RPMI7951 (cell line): ENCODE measurements around the gene HIVEP3. TPM values are rescaled to one million over a fixed set of nuclear protein-coding genes. Genes with fewer than 3 reads are reported as not detected.
A peak's percentile ranks its signal among the peaks of the same experiment; 100 is the strongest.

Experiments used
- DNase-seq: peaks from one replicate; pipeline ENCODE4 v3.0.0-alpha.2; 2012; ENCODE audit warnings: low read depth
- total RNA-seq: library from RNA; depleted of rRNA; stranded (reverse); fragments of >200 nt; shearing (Covaris generic); gene quantifications from 2 replicates; pipeline ENCODE4 v1.2.3, GENCODE V29; 2014

HIVEP3 gene
- total RNA-seq, 1 experiment from 2014 or later = 4.1 TPM

DNA sequence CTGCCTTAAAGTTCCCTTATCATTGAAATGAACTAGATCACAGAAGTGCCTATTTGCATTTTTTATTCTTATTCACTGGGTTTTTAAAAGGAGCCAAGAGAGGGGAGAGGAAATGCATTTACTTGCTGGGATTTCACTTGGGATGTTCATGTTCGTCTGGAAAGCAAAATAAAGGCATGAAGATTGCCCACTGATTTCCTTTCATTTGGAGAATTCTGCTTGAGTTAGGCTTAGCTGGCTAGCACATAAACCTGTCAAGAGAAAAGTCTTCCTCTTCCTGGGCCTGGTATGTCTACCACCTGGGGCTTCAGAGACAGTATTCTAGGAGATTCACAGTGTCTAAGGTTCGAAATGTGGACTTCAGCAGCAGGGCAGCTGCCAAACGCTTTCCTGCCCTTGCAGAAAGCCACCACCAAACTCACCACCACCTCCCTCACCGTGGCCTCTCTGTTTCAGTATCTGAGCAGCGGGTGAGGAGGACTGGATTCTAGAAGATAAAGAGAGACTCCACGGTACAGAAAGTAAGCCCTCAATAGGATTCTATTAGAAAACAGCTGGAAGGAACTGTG lies 44.5 kb downstream of the HIVEP3 start:
- no peak for DNase-seq

DNA sequence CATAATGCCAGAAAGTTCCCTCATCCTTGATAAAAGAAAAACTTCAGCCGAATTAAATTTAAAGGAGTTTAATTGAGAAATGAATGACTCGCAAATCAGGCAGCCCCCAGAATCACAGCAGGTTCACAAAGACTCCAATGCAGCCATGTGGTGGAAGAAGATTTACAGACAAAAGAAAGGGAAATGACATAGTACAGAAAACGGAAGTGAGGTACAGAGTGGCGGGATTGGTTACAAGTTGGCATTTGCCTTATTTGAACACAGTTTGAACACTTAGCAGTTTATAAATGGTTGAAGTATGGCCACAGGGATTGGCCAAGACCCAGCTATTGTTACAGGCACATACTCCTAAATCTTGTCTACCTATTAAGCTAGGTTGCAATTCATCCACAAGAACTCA lies 46.6 kb downstream of the HIVEP3 start:
- DNase-seq = no peak

DNA sequence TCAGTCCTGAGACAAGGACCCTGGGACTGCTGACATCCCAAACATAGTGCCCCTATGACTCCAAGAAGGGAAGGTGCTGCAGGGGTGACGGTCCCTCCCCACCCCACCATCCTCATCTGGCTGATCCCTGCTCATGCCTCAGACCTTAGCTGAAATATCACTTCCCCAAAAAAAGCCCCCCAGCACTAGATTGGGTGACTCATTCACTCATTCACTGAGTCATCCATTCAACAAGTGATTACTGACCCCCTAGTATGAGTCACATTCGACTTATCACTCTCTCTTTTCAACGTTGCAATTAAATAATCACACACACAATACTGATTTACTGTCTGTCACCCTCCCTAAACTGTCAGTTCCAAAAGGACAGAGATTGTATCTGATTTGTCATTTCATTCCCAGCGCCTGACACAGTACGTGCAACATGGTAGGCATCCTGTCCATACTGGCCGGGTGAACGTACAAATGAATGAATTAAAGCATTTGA lies 48.6 kb downstream of the HIVEP3 start:
- peak; percentile 94 for DNase-seq

DNA sequence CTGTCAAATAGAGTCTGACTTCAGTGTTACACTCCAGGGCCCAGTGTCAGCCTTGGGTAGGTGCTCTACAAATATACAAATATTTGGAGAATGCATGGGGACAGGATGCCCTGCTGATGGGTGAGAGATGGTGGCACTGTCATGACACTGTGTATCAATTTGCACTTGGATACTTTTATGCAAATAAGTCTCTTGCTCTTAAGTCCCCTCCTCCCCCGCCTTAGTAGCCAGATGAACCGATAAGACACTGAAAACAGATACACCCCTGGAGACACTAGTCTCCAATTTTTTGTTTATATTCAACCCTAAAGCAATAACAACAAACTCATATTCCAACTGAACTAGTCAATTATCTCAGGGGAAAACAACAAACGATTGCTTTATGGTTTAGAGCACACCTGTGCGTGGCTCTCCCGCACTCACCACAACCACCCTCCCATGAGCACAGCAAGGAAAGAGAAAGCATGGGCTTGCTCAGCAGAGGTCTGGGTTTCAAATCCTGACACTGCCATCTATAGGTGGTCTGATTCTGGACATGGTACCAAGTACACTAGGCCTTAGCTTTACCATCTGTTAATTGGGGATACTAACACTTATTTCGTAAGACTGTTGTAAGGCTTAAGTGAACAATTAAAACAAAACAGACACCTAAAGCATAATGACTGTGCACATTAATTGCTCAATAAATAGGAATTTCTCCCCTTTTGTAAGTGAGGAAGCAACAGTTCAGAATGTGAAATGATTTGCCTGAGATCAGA lies 50.3 kb downstream of the HIVEP3 start:
- DNase-seq = no peak

DNA sequence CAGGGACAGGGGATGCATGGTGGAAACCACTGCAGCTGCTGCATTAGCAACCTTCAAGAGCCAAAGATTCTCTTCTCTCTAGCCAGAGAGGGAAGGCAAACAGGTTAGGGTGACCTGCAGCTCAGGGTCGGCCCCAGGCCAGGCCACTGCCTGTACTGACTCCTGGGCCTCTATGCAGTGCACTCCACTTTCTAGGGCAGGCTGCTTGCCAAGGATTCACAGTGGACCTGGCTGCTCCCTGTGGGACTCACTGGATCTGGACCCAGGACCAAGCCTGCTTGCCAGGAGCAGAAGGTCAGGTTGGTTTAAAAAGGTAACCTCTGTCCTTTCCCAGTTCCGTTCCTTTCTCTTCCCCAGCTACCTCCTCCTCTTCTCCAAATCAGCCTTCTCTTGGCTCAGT lies 52.4 kb downstream of the HIVEP3 start:
- DNase-seq = no peak

DNA sequence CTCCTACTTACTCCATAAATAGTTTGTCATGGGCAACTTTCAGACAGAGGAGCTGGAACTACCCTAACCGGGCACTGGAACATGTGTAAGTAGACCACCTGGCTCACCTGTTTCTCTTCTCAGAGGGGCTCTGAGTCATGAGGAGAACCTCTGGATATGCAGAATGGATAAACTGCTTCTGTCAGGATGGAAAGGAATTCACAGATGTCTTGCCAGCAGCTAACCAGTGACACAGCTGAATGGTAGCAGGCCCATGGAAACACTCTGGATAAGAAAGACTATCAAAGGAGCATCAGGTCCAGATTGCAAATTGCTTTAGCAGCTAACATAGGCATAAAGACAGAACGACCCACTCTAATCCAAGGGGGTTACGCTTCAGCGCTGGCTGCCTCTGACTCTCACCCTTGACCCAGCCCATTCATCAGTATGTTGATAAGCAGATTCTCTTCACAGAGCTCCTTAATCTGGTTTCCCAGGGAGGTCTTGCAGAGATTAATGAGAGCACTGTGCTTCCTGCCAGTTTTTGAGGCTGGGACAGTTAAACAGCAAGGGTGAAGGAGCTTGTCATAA lies 54.2 kb downstream of the HIVEP3 start:
- DNase-seq = no peak

DNA sequence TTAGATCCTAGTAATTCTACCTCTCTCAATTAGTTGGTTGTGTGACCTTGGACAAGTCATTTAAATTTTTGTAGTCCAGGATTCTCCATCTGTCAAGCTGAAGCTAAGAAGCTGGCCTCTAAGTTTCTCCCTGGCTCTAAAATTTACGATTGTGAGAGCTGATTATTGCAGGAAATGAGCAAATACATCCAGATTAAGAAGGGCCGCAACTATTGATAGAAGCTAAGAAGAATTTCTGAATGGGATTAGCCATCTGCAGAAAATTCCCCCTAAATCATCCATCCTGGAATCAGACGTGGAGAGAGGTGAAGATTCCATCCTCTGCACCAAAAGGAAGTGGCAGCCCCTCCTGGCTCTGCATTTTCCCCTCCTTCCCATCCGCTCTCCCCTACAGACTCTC lies 55.0 kb downstream of the HIVEP3 start:
- DNase-seq = no peak

DNA sequence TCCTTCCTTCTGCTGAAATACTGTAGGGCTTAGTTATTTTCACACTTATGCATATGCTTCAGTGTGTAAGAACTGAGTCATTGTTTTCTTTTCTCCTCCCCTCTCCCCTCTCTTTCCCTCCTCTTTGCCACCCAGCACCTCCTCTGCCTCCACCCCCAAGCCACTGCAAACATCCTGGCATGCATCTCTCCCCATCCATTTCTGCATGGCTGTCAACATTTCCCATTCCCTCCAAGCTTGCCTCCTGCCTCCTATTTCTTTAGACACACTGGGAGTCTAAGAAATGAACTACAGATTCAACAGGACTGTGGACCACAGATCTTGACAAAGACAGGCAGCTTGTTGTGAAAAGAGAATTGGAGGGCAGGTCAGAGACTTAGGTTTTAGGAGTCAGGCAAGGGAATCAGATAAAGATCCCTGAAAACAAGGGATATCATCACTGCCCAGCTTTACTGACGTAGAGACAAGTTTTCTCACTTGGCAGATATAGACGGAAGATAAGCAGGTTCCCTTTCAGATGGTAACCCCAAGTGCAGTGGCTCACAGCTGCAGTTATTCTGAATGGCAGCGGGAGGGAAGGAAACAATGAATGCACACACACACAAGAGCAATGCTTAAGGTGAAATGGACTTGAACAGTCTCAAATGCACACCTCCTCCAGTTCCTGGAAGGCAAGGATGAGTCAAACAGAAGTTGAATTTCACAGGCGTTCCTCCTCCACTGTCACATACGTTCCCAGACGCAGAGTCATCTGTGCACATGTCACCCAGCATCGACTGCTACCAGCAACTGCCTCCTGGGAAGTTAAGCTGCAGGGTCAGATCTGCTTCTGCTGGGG lies 56.1 kb downstream of the HIVEP3 start:
- peak; percentile 94 for DNase-seq

DNA sequence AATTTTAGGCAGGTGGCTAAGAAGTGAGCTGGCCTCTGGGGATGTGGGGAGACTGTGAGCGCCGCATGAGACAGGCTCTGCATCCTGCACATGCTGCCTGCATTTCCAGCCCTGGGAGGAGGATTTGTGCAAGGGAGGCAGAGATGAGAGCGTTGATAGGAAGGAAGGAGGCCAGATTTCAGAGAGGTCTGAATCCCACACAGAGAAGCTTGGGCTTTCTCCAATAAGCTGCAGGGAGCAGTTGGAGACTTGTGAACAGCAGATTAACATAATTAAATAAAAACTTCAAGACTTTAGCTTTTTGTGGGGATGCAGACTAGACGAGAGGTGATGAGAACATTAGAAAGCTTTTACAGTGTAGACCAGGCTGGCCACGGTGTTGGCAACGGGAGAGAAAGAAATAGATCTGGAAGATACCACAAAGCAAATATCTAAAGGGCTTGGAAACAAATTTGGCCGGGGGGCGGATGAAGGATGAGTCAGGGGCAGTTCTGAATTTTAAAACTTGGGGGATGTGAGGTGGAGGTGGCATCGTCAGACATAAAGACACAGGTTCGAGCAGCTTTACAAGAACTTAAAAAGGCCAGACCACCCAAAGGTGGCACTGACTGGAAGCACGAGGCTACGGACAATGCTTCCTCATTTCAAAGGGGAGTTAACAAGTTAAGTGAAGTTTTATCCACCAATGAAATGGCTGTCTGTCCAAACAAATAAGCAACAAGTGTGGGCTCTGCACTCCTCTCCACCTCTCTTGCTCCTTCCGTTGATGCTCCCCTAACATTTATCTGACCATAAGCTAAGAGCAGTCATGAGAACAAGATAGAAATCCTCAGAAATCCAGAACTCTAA lies 57.0 kb downstream of the HIVEP3 start:
- DNase-seq = peak; percentile 77

DNA sequence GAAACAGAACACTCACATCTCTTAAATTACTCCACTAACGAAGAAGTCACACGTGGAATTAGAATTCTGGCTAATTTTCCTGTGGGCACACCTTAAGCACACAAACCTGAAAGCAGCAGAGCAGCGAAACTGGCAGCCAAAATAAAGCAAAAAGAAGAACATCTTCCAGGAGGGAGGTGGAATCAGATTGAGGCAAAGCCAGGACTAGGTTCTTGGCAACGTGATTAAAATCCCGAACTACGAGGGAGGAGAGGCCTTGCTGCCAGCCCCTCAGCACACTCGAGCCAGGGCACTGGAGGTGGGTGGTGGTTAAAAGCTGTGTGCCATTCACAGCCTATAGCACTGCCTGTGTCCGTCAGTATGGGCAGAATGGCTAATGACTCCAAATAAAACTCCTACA lies 58.0 kb downstream of the HIVEP3 start:
- DNase-seq = no peak

DNA sequence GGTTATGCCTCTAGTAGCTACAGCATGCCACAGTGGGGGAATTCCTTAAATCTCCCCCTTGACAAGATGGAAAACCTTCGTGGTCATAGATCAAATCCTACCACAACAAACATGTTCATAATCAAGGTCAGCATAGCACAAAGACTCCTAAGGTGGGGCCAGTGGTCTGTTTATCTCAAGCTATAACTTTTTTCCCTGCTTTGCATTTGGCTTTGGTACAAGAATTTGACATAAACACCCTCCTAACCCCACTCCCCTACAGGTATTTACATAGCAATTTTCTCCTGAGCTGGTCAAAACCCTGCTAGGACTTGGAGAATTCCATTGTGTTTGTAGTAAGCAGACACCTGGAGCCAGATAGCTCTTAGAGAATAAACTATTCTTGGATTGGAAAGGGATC lies 58.5 kb downstream of the HIVEP3 start:
- no peak for DNase-seq

DNA sequence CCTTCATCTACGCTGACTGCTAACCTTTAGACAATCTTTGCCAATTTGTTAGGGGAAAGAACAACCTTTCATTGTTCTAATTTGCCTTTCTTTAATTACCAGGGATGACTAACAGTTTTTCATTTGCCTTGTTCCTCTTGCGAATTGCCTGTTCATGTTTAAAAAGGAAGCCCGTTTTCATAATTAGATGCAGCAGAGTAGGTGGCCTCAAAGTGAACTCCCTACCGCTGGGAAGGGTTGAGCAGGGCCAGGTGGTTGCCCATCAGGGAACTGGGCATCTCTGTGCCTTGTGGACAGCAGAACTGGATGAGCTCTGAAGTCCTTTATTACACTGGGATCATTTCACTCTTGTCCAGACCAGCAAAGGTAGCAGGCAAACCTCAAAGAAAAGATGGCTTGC lies 59.0 kb downstream of the HIVEP3 start:
- no peak for DNase-seq

DNA sequence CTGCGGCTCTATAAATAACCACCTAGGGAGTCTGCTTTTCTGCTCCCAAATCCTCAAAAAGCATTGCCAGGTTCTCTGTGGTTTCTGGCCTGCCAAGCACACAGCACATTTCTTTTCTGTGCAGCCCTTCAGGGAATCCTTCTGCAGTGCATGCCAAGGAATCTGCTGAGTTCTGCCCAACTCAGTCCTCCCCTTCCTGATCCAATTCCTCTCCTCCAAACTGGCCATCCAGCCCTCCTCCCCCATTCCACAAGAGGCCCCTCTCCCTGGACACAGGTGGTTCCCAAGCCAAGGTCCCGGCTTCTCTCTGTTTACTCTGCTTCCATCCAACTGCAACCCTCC lies 61.8 kb downstream of the HIVEP3 start:
- peak; percentile 75 for DNase-seq

DNA sequence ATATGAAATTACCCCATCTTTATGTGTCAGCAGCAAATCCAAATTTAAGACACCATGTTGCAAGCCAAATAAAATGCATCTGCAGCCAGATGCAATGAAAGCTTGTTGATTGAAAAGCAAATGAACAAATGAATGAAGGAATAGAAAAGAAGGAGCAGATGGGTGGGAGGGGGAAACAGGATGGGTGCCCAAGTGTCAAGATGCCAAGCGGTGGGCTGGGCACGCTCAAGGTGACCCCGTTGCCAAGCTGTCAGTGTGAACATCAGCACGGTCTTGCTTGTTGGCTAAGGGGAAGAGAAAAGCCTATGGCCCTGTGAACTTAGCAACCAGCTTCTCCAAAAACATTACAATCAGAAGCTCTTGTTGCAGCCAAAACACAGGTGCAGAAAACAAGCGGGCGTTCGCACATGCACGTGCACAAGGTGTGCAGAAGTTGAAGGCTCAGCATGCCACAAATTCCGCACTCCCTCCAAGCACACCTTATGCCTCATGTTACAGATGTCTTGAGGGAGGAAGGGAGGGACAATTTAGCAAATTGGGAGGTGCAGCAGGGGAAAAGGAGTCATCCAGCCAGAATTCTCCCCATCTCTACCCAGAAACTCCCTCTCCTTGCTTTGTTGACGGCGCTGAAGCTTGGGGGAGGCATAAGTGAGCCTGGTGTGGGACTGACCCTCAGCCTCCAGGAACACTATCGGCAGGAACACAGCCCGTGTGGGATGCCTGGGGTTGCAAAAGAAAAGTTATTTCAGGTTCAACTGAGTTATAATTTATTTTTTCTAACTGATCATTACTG lies 62.4 kb downstream of the HIVEP3 start:
- DNase-seq = no peak

DNA sequence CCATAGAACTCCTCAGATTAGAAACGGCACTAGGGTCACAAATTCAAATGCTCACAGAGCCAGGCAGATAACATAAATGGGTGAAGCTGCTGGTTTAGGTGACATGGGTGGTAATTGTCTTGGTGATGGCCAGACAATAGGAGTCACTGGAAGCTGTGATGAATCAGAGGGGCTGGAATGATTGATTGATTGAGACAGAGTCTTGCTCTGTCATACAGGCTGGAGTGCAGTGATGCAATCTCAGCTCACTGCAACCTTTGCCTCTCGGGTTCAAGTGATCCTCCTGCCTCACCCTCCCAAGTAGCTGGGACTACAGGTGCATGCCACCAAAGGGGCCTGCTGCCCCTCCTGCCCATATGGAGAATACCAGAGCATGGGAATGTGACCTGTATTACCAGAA lies 63.0 kb downstream of the HIVEP3 start:
- no peak for DNase-seq

DNA sequence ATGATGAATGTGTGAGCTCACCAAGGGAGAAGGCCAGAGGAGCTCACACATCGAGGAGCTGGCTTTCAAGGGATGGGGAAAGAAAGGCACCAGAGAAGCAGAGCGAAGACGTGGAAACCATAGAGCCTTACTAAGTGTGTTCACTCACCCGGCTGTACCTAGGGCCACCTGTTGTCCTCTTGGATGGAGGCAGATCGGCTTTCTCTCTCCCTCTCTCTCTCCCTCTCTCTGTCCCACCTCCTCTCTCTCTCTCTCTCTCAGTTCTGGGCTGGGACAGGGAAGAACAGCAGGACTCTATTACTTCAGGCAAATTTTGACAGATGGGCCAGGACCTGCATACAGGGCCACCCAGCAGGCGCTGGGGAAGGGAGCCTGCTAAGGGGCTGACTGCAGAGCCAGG lies 64.8 kb downstream of the HIVEP3 start:
- no peak for DNase-seq

DNA sequence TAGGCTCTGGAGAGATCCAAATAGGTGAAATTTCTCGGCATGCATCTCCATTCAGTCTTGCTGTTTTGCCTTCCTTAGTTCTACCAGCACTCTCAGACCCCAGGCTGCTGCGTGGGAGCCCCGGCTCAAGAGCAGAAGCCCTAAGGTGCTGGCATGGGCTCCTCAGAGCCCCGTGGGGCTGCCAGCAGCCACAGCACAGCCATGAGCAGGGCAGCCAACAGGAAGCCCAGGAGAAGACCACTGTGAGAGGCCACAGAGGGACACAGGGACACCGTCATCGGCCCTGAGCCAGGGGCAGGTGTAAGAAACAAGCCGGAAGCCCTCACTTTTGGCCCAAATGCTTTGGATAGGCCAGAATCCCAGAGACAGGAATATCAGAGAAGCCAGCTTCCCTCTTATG lies 66.6 kb downstream of the HIVEP3 start:
- DNase-seq = no peak

DNA sequence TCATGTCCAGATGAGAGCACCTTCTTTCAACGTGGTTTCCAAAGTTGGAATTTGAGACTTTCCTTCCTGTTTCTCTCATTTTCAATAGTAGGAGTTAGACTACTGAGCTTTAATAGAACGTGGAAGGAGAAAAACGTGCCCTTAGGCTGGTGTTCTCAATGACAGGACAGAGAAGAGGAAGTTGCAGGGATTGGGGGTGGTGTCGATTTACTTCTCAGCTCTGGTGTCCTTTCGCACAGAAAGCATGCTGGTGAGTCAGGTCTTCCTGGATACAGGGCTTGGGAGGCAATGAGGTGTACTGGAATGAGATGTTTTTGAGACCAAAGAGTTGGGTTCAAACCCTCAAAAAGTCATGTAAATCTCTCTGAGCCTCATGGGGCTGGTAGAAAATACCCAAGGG lies 67.1 kb downstream of the HIVEP3 start:
- peak; percentile 97 for DNase-seq

DNA sequence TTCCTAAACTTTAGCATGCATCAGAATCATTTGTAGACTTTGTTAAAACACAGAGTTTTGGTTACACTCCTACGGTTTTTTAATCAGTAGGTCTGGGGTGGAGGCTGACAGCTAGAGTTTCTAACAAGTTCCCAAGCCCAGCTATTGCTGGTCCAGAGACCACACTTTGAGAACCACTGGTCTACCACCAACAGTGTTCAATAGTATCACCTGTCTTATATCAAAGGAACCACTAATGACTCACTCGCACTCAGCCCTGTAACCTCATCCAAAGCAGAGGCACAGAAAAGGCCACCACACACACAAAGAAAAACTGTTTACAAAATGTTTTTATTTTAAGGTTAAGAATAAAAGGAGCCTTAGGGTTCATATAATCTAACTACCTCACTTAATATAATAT lies 68.7 kb downstream of the HIVEP3 start:
- peak; percentile 51 for DNase-seq

DNA sequence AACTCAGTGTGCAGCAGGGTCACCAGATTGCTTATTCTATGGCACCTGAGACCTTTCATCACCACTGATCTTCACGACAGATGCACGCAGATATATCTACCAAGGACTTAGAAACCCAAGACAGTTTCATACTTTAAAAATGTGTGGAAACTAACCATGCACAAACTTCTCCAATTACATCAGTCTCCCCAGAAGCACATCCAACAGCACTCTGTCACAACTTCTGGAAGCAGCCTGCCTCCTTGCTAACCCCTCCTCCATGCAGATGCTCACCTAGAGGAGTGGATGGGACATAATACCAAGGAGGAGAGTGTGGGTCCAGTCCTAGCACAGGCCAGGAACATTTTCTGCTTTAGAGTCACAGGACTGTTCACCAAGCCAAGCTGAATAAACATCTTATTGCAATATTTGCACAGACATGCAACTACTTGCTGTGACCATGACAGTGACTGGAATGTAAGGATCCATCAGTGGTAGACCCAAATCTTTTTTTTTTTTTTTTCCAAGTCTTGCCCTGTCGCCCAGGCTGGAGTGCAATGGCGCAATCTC lies 69.4 kb downstream of the HIVEP3 start:
- DNase-seq = no peak
